GM18868 (cell line): ENCODE measurements around the gene POP5.

ENCODE experiments used
- ATAC-seq: cut with Tn5 transposase; IDR thresholded peaks from one replicate; pipeline ENCODE4 v1.9.1; 2021; ENCODE audit warnings: mild to moderate bottlenecking, moderate library complexity; ENCODE audit not compliant: unreplicated experiment

POP5 gene

GRCh38 chr12:120590741-120591407 is 9.7 kb upstream of the POP5 start:
- no peak for ATAC-seq

- ATAC-seq: no peak
These were observed 8.0 kb upstream of the POP5 start for GRCh38 chr12:120588948-120589930.

- no peak for ATAC-seq
These were observed 7.2 kb upstream of the POP5 start for GRCh38 chr12:120588371-120588770.

GRCh38 chr12:120586860-120587259 is 5.7 kb upstream of the POP5 start:
- no peak for ATAC-seq

GRCh38 chr12:120586206-120586605 is 5.0 kb upstream of the POP5 start:
- ATAC-seq: no peak

GRCh38 chr12:120584343-120585149 is 3.3 kb upstream of the POP5 start:
- ATAC-seq: no peak

- ATAC-seq: no peak
These were observed 2.4 kb upstream of the POP5 start for GRCh38 chr12:120583478-120584030.

- ATAC-seq: no peak
These were observed 796 bp upstream of the POP5 start for GRCh38 chr12:120581998-120582397.

GRCh38 chr12:120579179-120579578 is 2.0 kb downstream of the POP5 start:
- ATAC-seq: no peak

- no peak for ATAC-seq
These were observed 7.1 kb downstream of the POP5 start for GRCh38 chr12:120574106-120574505.

- no peak for ATAC-seq
These were observed 7.6 kb downstream of the POP5 start for GRCh38 chr12:120573560-120573959.

- ATAC-seq: no peak
These were observed 9.9 kb downstream of the POP5 start for GRCh38 chr12:120571299-120571698.

- no peak for ATAC-seq
These were observed 17.7 kb downstream of the POP5 start for GRCh38 chr12:120563495-120563894.

- no peak for ATAC-seq
These were observed 18.3 kb downstream of the POP5 start for GRCh38 chr12:120562906-120563305.

- no peak for ATAC-seq
These were observed 23.6 kb downstream of the POP5 start for GRCh38 chr12:120557589-120557988.

GRCh38 chr12:120554678-120555077 is 26.5 kb downstream of the POP5 start:
- ATAC-seq: no peak

- no peak for ATAC-seq
These were observed 35.2 kb downstream of the POP5 start for GRCh38 chr12:120546050-120546386.

- no peak for ATAC-seq
These were observed 36.5 kb downstream of the POP5 start for GRCh38 chr12:120544691-120545090.

GRCh38 chr12:120542166-120542565 is 39.0 kb downstream of the POP5 start:
- ATAC-seq: no peak

GRCh38 chr12:120540445-120540844 is 40.8 kb downstream of the POP5 start:
- no peak for ATAC-seq

- no peak for ATAC-seq
These were observed 41.9 kb downstream of the POP5 start for GRCh38 chr12:120539303-120539702.
